HFFc6 (cell line): ENCODE measurements around the gene PLEKHG4B. TPM values are rescaled to one million over a fixed set of nuclear protein-coding genes. Genes with fewer than 3 reads are reported as not detected.
"Not testable (repeated sequence)": the region's sequence is repeated elsewhere in the genome, so short reads cannot be mapped to it uniquely, and the experiment has no call there.

Source experiments
- DNase-seq: peaks from one replicate; pipeline ENCODE4 v3.0.0-alpha.2; 2018
- H3K27ac Mint-ChIP-seq: 2 replicates; pipeline ENCODE4 v1.8.0; 2020; ENCODE audit warnings: mild to moderate bottlenecking, mixed read lengths
- H3K27me3 Mint-ChIP-seq: 2 replicates; pipeline ENCODE4 v1.8.0; 2021; ENCODE audit warnings: mild to moderate bottlenecking, moderate library complexity, mixed read lengths; ENCODE audit not compliant: insufficient read depth
- H3K36me3 Mint-ChIP-seq: 2 replicates; pipeline ENCODE4 v1.8.0; 2021; ENCODE audit warnings: low read depth, mixed read lengths
- H3K4me1 Mint-ChIP-seq: 2 replicates; pipeline ENCODE4 v1.8.0; 2020; ENCODE audit warnings: low read depth, mixed read lengths
- H3K4me3 Mint-ChIP-seq: 2 replicates; pipeline ENCODE4 v1.8.0; 2020; ENCODE audit warnings: mild to moderate bottlenecking, moderate library complexity, mixed read lengths
- H3K9me3 Mint-ChIP-seq: 2 replicates; pipeline ENCODE4 v1.8.0; 2020; ENCODE audit warnings: mild to moderate bottlenecking, mixed read lengths
- total RNA-seq, 6 experiments: library from RNA; stranded (reverse); fragmentation: NEBNext Ultra II Directional; extraction: Animal tissue kit (Norgen Biotek cat#: 25700); gene quantifications; 2 replicates in 1 of 6; 3 replicates in 5 of 6; pipeline ENCODE4 v1.2.3, GENCODE V29; 2021
- TF ChIP-seq, protein P1 (sequence below): fragments of 200-600 bp; sonication (generic); IDR thresholded peaks from 2 replicates; pipeline ENCODE4 v1.5.0; 2021; ENCODE audit warnings: antibody characterized with exemption, mild to moderate bottlenecking

Gene PLEKHG4B
- total RNA-seq, 6 experiments from 2014 or later, result 0.66 to 4.3 (median 3.9) TPM

DNA sequence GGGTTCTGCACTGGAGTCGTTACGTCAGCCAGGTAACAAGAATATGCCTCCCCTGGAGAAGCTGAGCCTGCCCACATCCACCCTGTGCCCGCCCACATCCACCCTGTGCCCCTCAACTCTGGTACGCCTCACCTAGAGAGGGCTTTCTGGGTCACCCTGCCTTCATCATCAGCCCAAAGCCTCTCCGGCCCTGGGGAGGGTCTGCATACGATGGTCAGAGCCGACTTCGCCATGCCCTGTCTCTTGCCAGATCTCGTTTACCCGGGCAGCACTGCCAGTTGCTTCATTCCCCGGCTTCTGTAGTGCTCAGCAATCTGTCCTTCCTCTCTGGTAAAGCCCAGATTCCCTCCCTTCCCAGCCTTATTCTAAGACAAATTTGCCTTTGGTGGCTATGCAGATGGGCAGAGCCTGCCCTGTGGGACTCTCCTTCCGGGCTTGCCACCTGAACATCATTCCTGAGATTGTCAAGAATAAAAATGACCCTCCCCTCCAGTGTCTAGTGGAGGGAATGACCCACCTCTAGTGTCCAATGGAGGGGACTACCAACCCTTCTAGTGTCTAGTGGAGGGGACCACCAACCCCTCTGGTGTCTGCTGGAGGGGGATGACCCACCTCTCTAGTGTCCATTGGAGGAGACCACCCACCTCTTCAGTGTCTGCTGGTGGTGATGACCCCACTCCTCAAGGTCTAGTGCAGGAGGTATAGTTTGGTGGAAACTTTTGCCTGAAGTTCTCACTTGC, 3.4 kb downstream of the PLEKHG4B start:
- Mint-ChIP-seq H3K4me1 (no peaks in the 10 kb centered on the region), H3K9me3 (no peaks in the 10 kb centered on the region), H3K36me3 (no peaks in the 10 kb centered on the region), H3K27me3 (peaks cover 57% of the 10 kb centered on the region), H3K4me3 (no peak overlapping the region), H3K27ac (no peak overlapping the region)
- DNase-seq, result no peak
- TF ChIP-seq, protein P1, sequence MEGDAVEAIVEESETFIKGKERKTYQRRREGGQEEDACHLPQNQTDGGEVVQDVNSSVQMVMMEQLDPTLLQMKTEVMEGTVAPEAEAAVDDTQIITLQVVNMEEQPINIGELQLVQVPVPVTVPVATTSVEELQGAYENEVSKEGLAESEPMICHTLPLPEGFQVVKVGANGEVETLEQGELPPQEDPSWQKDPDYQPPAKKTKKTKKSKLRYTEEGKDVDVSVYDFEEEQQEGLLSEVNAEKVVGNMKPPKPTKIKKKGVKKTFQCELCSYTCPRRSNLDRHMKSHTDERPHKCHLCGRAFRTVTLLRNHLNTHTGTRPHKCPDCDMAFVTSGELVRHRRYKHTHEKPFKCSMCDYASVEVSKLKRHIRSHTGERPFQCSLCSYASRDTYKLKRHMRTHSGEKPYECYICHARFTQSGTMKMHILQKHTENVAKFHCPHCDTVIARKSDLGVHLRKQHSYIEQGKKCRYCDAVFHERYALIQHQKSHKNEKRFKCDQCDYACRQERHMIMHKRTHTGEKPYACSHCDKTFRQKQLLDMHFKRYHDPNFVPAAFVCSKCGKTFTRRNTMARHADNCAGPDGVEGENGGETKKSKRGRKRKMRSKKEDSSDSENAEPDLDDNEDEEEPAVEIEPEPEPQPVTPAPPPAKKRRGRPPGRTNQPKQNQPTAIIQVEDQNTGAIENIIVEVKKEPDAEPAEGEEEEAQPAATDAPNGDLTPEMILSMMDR, result no peak

DNA sequence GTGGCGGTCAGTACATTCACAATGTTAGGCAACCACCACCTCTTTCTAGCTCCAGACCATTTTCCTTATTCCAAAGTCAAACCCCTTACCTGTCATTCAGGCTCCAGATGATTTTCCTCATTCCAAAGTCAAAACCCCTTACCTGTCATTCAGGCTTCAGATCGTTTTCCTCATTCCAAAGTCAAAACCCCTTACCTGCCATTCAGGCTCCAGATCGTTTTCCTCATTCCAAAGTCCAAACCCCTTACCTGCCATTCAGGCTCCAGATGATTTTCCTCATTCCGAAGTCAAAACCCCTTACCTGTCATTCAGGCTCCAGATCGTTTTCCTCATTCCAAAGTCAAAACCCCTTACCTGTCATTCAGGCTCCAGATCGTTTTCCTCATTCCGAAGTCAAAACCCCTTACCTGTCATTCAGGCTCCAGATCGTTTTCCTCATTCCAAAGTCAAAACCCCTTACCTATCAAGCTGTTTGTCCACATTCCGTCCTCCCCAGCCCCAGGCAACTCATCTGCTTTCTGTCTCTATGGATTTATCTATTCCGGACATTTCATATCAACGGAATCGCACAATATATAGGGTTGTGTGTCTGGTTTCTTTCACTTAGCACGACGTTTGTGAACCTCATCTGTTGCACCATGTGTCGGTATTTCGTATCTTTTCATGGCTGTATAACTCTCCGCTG, 5.2 kb downstream of the PLEKHG4B start:
- Mint-ChIP-seq H3K36me3 (no peaks in the 10 kb centered on the region), H3K4me1 (no peaks in the 10 kb centered on the region), H3K4me3 (no peak overlapping the region), H3K27me3 (peaks cover 44% of the 10 kb centered on the region), H3K27ac (no peak overlapping the region), H3K9me3 (no peaks in the 10 kb centered on the region)
- no peak for DNase-seq
- TF ChIP-seq, protein P1, result no peak

DNA sequence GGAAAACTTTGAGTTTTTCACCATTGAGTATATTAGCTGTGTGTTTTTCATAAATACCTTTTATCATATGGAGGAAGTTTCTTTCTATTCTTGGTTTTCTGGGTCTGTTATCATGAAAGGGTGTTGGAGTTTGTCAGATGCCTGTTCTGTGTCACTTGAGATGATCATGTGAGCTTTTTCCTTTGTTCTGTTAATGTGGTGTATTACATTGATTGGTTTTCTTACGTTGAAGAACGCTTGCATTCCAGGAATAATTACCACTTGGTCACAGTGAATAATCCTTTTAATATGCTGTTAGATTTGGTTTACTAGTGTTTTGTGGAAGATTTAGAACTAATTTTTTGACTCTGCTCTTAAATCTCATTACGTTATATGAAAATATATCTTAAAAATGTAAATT, 7.8 kb downstream of the PLEKHG4B start:
- Mint-ChIP-seq H3K36me3 (no peaks in the 10 kb centered on the region), H3K9me3 (no peaks in the 10 kb centered on the region), H3K27ac (no peak overlapping the region), H3K27me3 (peaks cover 50% of the 10 kb centered on the region), H3K4me3 (no peak overlapping the region), H3K4me1 (no peaks in the 10 kb centered on the region)
- DNase-seq, result no peak
- TF ChIP-seq, protein P1, result no peak

DNA sequence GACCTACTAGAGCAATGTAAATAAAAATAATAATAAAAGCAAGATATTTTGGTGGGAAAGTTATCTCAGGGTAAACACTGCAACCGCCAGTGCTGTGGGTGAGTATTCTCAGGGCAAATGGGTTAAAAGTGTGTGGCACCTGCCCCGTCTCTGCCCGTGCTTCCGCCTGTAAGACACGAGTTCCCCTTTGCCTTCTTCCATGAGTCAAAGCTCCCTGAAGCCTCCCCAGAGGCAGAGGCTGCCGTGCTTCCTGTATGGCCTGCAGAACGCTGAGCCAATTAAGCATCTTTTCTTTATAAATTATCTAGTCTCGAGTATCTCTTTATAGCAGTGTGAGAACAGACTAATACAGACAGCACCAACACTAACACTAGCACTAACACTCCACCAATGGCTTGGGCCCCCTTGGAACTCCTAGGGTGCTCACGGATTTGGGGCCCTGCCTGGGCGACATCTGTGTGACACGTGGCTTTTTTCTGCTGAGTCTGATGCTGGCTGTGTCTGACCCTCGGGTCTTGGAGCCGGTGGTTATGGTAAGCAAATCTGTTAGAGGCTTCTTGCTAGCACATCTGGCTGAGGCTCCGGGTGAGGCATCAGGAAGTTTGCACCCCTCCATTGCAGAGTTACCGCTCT, 10.6 kb downstream of the PLEKHG4B start:
- TF ChIP-seq, protein P1, result no peak
- Mint-ChIP-seq H3K27me3 (peaks cover 43% of the 10 kb centered on the region), H3K9me3 (no peaks in the 10 kb centered on the region), H3K36me3 (no peaks in the 10 kb centered on the region), H3K27ac (no peak overlapping the region), H3K4me3 (no peak overlapping the region), H3K4me1 (no peaks in the 10 kb centered on the region)
- DNase-seq, result no peak

DNA sequence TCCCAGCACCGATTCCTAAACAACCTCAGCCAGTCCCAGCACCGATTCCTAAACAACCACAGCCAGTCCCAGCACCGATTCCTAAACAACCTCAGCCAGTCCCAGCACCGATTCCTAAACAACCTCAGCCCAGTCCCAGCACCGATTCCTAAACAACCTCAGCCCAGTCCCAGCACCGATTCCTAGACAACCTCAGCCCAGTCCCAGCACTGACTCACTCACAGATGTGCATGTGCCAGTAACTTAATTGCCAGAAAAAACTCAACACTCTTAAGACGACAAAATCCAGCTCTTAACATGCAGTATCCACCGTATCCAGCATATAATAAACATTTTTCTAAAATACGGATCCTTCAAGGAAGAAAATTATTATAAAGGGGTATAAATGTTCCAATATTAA, 12.1 kb downstream of the PLEKHG4B start:
- H3K9me3 Mint-ChIP-seq, H3K4me1 Mint-ChIP-seq, H3K4me3 Mint-ChIP-seq, H3K36me3 Mint-ChIP-seq, H3K27ac Mint-ChIP-seq, DNase-seq: not testable (repeated sequence)
- H3K27me3 Mint-ChIP-seq, result peaks cover 43% of the 10 kb centered on the region

DNA sequence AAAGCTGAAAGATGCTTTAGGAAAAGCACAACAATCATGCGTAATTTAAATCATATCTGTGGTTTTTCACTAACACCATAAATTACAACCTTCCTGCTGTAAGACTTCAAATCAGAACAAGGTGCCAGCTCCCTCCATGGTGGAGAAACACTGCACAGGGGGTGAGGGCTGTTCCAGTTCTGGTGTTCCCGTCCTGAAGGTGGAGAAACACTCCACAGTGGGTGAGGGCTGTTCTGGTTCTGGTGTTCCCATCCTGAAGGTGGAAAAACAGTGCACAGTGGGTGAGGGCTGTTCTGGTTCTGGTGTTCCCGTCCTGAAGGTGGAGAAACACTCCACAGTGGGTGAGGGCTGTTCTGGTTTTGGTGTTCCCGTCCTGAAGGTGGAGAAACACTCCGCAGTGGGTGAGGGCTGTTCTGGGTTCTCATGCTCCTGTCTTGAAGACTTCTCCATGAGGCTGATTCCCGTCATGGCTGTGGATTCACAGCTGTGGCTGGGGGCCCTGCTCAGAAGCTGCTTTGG, 12.9 kb downstream of the PLEKHG4B start:
- DNase-seq, result no peak
- Mint-ChIP-seq H3K27ac (no peak overlapping the region), H3K4me1 (no peaks in the 10 kb centered on the region), H3K36me3 (no peaks in the 10 kb centered on the region; the same call in 1 of the 2 replicates), H3K4me3 (no peak overlapping the region), H3K27me3 (peaks cover 43% of the 10 kb centered on the region), H3K9me3 (no peaks in the 10 kb centered on the region; the same call in 1 of the 2 replicates)
- TF ChIP-seq, protein P1, result no peak
